Measurements from ENCODE around the gene GALNT1. TPM values are rescaled to one million over a fixed set of nuclear protein-coding genes. Genes with fewer than 3 reads are reported as not detected.

GALNT1 gene
- total and polyA plus RNA-seq, 2 donors = 24.6 to 44.8 TPM

- H3K4me3 ChIP-seq (ENCODE audit: low read length in 2 of 2) = no peak overlapping the region
- no peak overlapping the region for H3K27ac ChIP-seq (ENCODE audit: low read depth in 1 of 2, low read length in 1 of 2)
- H3K36me3 ChIP-seq (ENCODE audit: control insufficient read depth in 2 of 2, insufficient read depth in 2 of 2, low read length in 1 of 2) = peaks cover 0 to 4% of the 10 kb centered on the region in 2 donors
- no peak for DNase-seq (ENCODE audit: low read depth in 6 of 9, low spot score in 9 of 9)
- 77% methylated on average over 3 of the region's 3 CpGs for WGBS
- no peaks in the 10 kb centered on the region for H3K4me1 ChIP-seq (ENCODE audit: control insufficient read depth in 2 of 2, insufficient read depth in 2 of 2, low read length in 2 of 2)
- no peaks in the 10 kb centered on the region for H3K9me3 ChIP-seq (ENCODE audit: control insufficient read depth in 2 of 2, insufficient read depth in 1 of 2, low read length in 1 of 2)
- no peaks in the 10 kb centered on the region for H3K27me3 ChIP-seq (ENCODE audit: control insufficient read depth in 2 of 2, insufficient read depth in 1 of 2, low read length in 1 of 2)
Observed at GRCh38 chr18:35662293-35663062, 80.9 kb downstream of the GALNT1 start.

- Histone ChIP-seq H3K4me3 (ENCODE audit: low read length in 2 of 2) (no peak overlapping the region), H3K27ac (ENCODE audit: low read depth in 1 of 2, low read length in 1 of 2) (no peak overlapping the region), H3K4me1 (ENCODE audit: control insufficient read depth in 2 of 2, insufficient read depth in 2 of 2, low read length in 2 of 2) (peaks cover 3 to 4% of the 10 kb centered on the region in 2 donors), H3K36me3 (ENCODE audit: control insufficient read depth in 2 of 2, insufficient read depth in 2 of 2, low read length in 1 of 2) (no peaks in the 10 kb centered on the region), H3K9me3 (ENCODE audit: control insufficient read depth in 2 of 2, insufficient read depth in 1 of 2, low read length in 1 of 2) (no peaks in the 10 kb centered on the region), H3K27me3 (ENCODE audit: control insufficient read depth in 2 of 2, insufficient read depth in 1 of 2, low read length in 1 of 2) (no peaks in the 10 kb centered on the region)
- 90% methylated on average over 1 of the region's 1 CpG for WGBS
- DNase-seq (ENCODE audit: low read depth in 6 of 9, low spot score in 9 of 9) = no peak
Observed at GRCh38 chr18:35671966-35672603, 90.5 kb downstream of the GALNT1 start.

GRCh38 chr18:35672897-35673296 lies 91.4 kb downstream of the GALNT1 start:
- H3K4me1 ChIP-seq (ENCODE audit: control insufficient read depth in 2 of 2, insufficient read depth in 2 of 2, low read length in 2 of 2) = peaks cover 3 to 4% of the 10 kb centered on the region in 2 donors
- no peak overlapping the region for H3K4me3 ChIP-seq (ENCODE audit: low read length in 2 of 2)
- no peak for DNase-seq (ENCODE audit: low read depth in 6 of 9, low spot score in 9 of 9)
- no peaks in the 10 kb centered on the region for H3K36me3 ChIP-seq (ENCODE audit: control insufficient read depth in 2 of 2, insufficient read depth in 2 of 2, low read length in 1 of 2)
- H3K27ac ChIP-seq (ENCODE audit: low read depth in 1 of 2, low read length in 1 of 2) = no peak overlapping the region
- 99% methylated on average over 1 of the region's 1 CpG for WGBS
- H3K27me3 ChIP-seq (ENCODE audit: control insufficient read depth in 2 of 2, insufficient read depth in 1 of 2, low read length in 1 of 2) = no peaks in the 10 kb centered on the region
- H3K9me3 ChIP-seq (ENCODE audit: control insufficient read depth in 2 of 2, insufficient read depth in 1 of 2, low read length in 1 of 2) = no peaks in the 10 kb centered on the region

- Histone ChIP-seq H3K9me3 (ENCODE audit: control insufficient read depth in 2 of 2, insufficient read depth in 1 of 2, low read length in 1 of 2) (no peaks in the 10 kb centered on the region), H3K4me1 (ENCODE audit: control insufficient read depth in 2 of 2, insufficient read depth in 2 of 2, low read length in 2 of 2) (peaks cover 3 to 4% of the 10 kb centered on the region in 2 donors), H3K27me3 (ENCODE audit: control insufficient read depth in 2 of 2, insufficient read depth in 1 of 2, low read length in 1 of 2) (no peaks in the 10 kb centered on the region), H3K36me3 (ENCODE audit: control insufficient read depth in 2 of 2, insufficient read depth in 2 of 2, low read length in 1 of 2) (no peaks in the 10 kb centered on the region), H3K27ac (ENCODE audit: low read depth in 1 of 2, low read length in 1 of 2) (no peak overlapping the region), H3K4me3 (ENCODE audit: low read length in 2 of 2) (no peak overlapping the region)
- WGBS = 97% methylated on average over 1 of the region's 1 CpG
- no peak for DNase-seq (ENCODE audit: low read depth in 6 of 9, low spot score in 9 of 9)
Observed at GRCh38 chr18:35673682-35674081, 92.1 kb downstream of the GALNT1 start.

- H3K27ac ChIP-seq (ENCODE audit: low read depth in 1 of 2, low read length in 1 of 2) = no peak overlapping the region
- no peak overlapping the region for H3K4me3 ChIP-seq (ENCODE audit: low read length in 2 of 2)
- DNase-seq (ENCODE audit: low read depth in 6 of 9, low spot score in 9 of 9) = no peak
- H3K9me3 ChIP-seq (ENCODE audit: control insufficient read depth in 2 of 2, insufficient read depth in 1 of 2, low read length in 1 of 2) = no peaks in the 10 kb centered on the region
- no peaks in the 10 kb centered on the region for H3K27me3 ChIP-seq (ENCODE audit: control insufficient read depth in 2 of 2, insufficient read depth in 1 of 2, low read length in 1 of 2)
- H3K4me1 ChIP-seq (ENCODE audit: control insufficient read depth in 2 of 2, insufficient read depth in 2 of 2, low read length in 2 of 2) = no peaks in the 10 kb centered on the region
- peaks cover 0 to 5% of the 10 kb centered on the region in 2 donors for H3K36me3 ChIP-seq (ENCODE audit: control insufficient read depth in 2 of 2, insufficient read depth in 2 of 2, low read length in 1 of 2)
Observed at GRCh38 chr18:35680139-35680551, 98.6 kb downstream of the GALNT1 start.

GRCh38 chr18:35682281-35682867 lies 100.8 kb downstream of the GALNT1 start:
- Histone ChIP-seq H3K27ac (ENCODE audit: low read depth in 1 of 2, low read length in 1 of 2) (no peak overlapping the region), H3K9me3 (ENCODE audit: control insufficient read depth in 2 of 2, insufficient read depth in 1 of 2, low read length in 1 of 2) (no peaks in the 10 kb centered on the region), H3K36me3 (ENCODE audit: control insufficient read depth in 2 of 2, insufficient read depth in 2 of 2, low read length in 1 of 2) (peaks cover 3 to 5% of the 10 kb centered on the region in 2 donors), H3K4me3 (ENCODE audit: low read length in 2 of 2) (no peak overlapping the region), H3K4me1 (ENCODE audit: control insufficient read depth in 2 of 2, insufficient read depth in 2 of 2, low read length in 2 of 2) (no peaks in the 10 kb centered on the region), H3K27me3 (ENCODE audit: control insufficient read depth in 2 of 2, insufficient read depth in 1 of 2, low read length in 1 of 2) (no peaks in the 10 kb centered on the region)
- 100% methylated on average over 1 of the region's 1 CpG for WGBS
- DNase-seq (ENCODE audit: low read depth in 6 of 9, low spot score in 9 of 9) = no peak

- no peak overlapping the region for H3K4me3 ChIP-seq (ENCODE audit: low read length in 2 of 2)
- no peak for DNase-seq (ENCODE audit: low read depth in 6 of 9, low spot score in 9 of 9)
- H3K27me3 ChIP-seq (ENCODE audit: control insufficient read depth in 2 of 2, insufficient read depth in 1 of 2, low read length in 1 of 2) = no peaks in the 10 kb centered on the region
- no peaks in the 10 kb centered on the region for H3K4me1 ChIP-seq (ENCODE audit: control insufficient read depth in 2 of 2, insufficient read depth in 2 of 2, low read length in 2 of 2)
- peaks cover 3 to 5% of the 10 kb centered on the region in 2 donors for H3K36me3 ChIP-seq (ENCODE audit: control insufficient read depth in 2 of 2, insufficient read depth in 2 of 2, low read length in 1 of 2)
- no peaks in the 10 kb centered on the region for H3K9me3 ChIP-seq (ENCODE audit: control insufficient read depth in 2 of 2, insufficient read depth in 1 of 2, low read length in 1 of 2)
- WGBS = 97% methylated on average over 1 of the region's 1 CpG
- H3K27ac ChIP-seq (ENCODE audit: low read depth in 1 of 2, low read length in 1 of 2) = no peak overlapping the region
Observed at GRCh38 chr18:35683021-35683420, 101.5 kb downstream of the GALNT1 start.

- Histone ChIP-seq H3K4me3 (ENCODE audit: low read length in 2 of 2) (no peak overlapping the region), H3K4me1 (ENCODE audit: control insufficient read depth in 2 of 2, insufficient read depth in 2 of 2, low read length in 2 of 2) (no peaks in the 10 kb centered on the region), H3K27ac (ENCODE audit: low read depth in 1 of 2, low read length in 1 of 2) (no peak overlapping the region), H3K27me3 (ENCODE audit: control insufficient read depth in 2 of 2, insufficient read depth in 1 of 2, low read length in 1 of 2) (no peaks in the 10 kb centered on the region), H3K36me3 (ENCODE audit: control insufficient read depth in 2 of 2, insufficient read depth in 2 of 2, low read length in 1 of 2) (peaks cover 3 to 5% of the 10 kb centered on the region in 2 donors), H3K9me3 (ENCODE audit: control insufficient read depth in 2 of 2, insufficient read depth in 1 of 2, low read length in 1 of 2) (no peaks in the 10 kb centered on the region)
- DNase-seq (ENCODE audit: low read depth in 6 of 9, low spot score in 9 of 9) = no peak
- WGBS = 97% methylated on average over 1 of the region's 1 CpG
Observed at GRCh38 chr18:35688757-35689156, 107.2 kb downstream of the GALNT1 start.

GRCh38 chr18:35689728-35690127 lies 108.2 kb downstream of the GALNT1 start:
- H3K27me3 ChIP-seq (ENCODE audit: control insufficient read depth in 2 of 2, insufficient read depth in 1 of 2, low read length in 1 of 2) = no peaks in the 10 kb centered on the region
- H3K9me3 ChIP-seq (ENCODE audit: control insufficient read depth in 2 of 2, insufficient read depth in 1 of 2, low read length in 1 of 2) = no peaks in the 10 kb centered on the region
- peaks cover under 1 to 3% of the 10 kb centered on the region in 2 donors for H3K36me3 ChIP-seq (ENCODE audit: control insufficient read depth in 2 of 2, insufficient read depth in 2 of 2, low read length in 1 of 2)
- WGBS = 87% methylated on average over 5 of the region's 5 CpGs
- H3K4me3 ChIP-seq (ENCODE audit: low read length in 2 of 2) = no peak overlapping the region
- H3K4me1 ChIP-seq (ENCODE audit: control insufficient read depth in 2 of 2, insufficient read depth in 2 of 2, low read length in 2 of 2) = no peaks in the 10 kb centered on the region
- no peak for DNase-seq (ENCODE audit: low read depth in 6 of 9, low spot score in 9 of 9)
- H3K27ac ChIP-seq (ENCODE audit: low read depth in 1 of 2, low read length in 1 of 2) = no peak overlapping the region
